Keratinocyte (primary cell): Measurements from ENCODE around the gene FAM186B. TPM values are rescaled to one million over a fixed set of nuclear protein-coding genes. Genes with fewer than 3 reads are reported as not detected.

Experiments used
- DNase-seq: peaks from one replicate; pipeline ENCODE4 v3.0.0-alpha.2; 2011; ENCODE audit warnings: low read depth, missing footprints, low spot score
- FAIRE-seq: peaks from 2 replicates; lab custom pipeline; 2011; peaks lifted over from hg19 to GRCh38; lab: Jason Lieb, UNC
- H2AFZ ChIP-seq: 2 replicates; pipeline ENCODE4 v1.6.0; 2012; ENCODE audit warnings: low read length, control low read depth, inconsistent platforms; ENCODE audit not compliant: control insufficient read depth
- H3K27ac ChIP-seq: 2 replicates; pipeline ENCODE4 v1.5.1; 2011; ENCODE audit warnings: low read length; ENCODE audit not compliant: control insufficient read depth, insufficient read depth
- H3K27me3 ChIP-seq: 3 replicates; pipeline ENCODE4 v1.6.0; 2011; ENCODE audit warnings: low read length; ENCODE audit not compliant: control insufficient read depth, insufficient read depth; ENCODE audit errors: extremely low read depth
- H3K36me3 ChIP-seq, 2 experiments: 2 replicates in 1 of 2; 3 replicates in 1 of 2; pipeline ENCODE4 v1.5.1; 2011; ENCODE audit warnings: low read length in 2 of 2, mild to moderate bottlenecking in 1 of 2; ENCODE audit not compliant: control insufficient read depth in 2 of 2, insufficient read depth in 2 of 2; ENCODE audit errors: extremely low read depth in 1 of 2
- H3K4me1 ChIP-seq: 3 replicates; pipeline ENCODE4 v1.5.1; 2011; ENCODE audit warnings: low read length; ENCODE audit not compliant: control insufficient read depth, insufficient read depth; ENCODE audit errors: extremely low read depth
- H3K4me2 ChIP-seq: 3 replicates; pipeline ENCODE4 v1.6.0; 2011; ENCODE audit warnings: low read depth, low read length; ENCODE audit not compliant: control insufficient read depth, insufficient read depth; ENCODE audit errors: extremely low read depth
- H3K4me3 ChIP-seq, 3 experiments: fragments of 200-600 bp in 1 of 3; sonication (generic) in 1 of 3; 2 replicates in 2 of 3; 3 replicates in 1 of 3; pipeline ENCODE4 v1.5.1; 2011 to 2016; ENCODE audit warnings: low read length in 3 of 3, mild to moderate bottlenecking in 3 of 3, control low read depth in 2 of 3, inconsistent platforms in 1 of 3, low read depth in 1 of 3, mixed read lengths in 1 of 3, mixed run types in 1 of 3, moderate library complexity in 1 of 3; ENCODE audit not compliant: control insufficient read depth in 2 of 3, insufficient read depth in 2 of 3; ENCODE audit errors: extremely low read depth in 1 of 3
- H3K79me2 ChIP-seq: 2 replicates; pipeline ENCODE4 v1.6.0; 2012; ENCODE audit warnings: low read length; ENCODE audit not compliant: control insufficient read depth, insufficient read depth
- H3K9ac ChIP-seq: 3 replicates; pipeline ENCODE4 v1.6.0; 2011; ENCODE audit warnings: low read length; ENCODE audit not compliant: control insufficient read depth, insufficient read depth; ENCODE audit errors: extremely low read depth
- H3K9me1 ChIP-seq: 3 replicates; pipeline ENCODE4 v1.6.0; 2011; ENCODE audit warnings: low read length; ENCODE audit not compliant: control insufficient read depth, insufficient read depth; ENCODE audit errors: extremely low read depth
- H3K9me3 ChIP-seq: 2 replicates; pipeline ENCODE4 v1.5.1; 2012; ENCODE audit warnings: low read depth, low read length; ENCODE audit not compliant: control insufficient read depth
- H4K20me1 ChIP-seq: 3 replicates; pipeline ENCODE4 v1.6.0; 2011; ENCODE audit warnings: low read length; ENCODE audit not compliant: control insufficient read depth, insufficient read depth; ENCODE audit errors: extremely low read depth
- EZH2 ChIP-seq: IDR thresholded peaks from one replicate; pipeline ENCODE4 v1.6.1; 2012; ENCODE audit warnings: inconsistent platforms, mild to moderate bottlenecking, low read length, moderate library complexity
- dilution Hi-C: fragments of 300-500 bp; cut with MboI; formaldehyde crosslinking; loops from one replicate; pipeline ENCODE4 v1.7.0; 2020; ENCODE audit warnings: low sequenced_read_pairs; ENCODE audit not compliant: extremely low pct_ligation_motif_present
- polyA plus RNA-seq, 5 experiments: library from polyadenylated mRNA; depleted of rRNA in 3 of 5; stranded (reverse) in 3 of 5; stranded (forward) in 1 of 5; unstranded in 1 of 5; fragments of >200 nt; gene quantifications; 1 replicate in 1 of 5; 2 replicates in 3 of 5; 3 replicates in 1 of 5; pipeline versions ENCODE4 v1.2.1 to v1.2.3, GENCODE V29; 2011 to 2012; ENCODE audit warnings: missing spikeins in 2 of 5, low read depth in 1 of 5, low replicate concordance in 1 of 5
- TF ChIP-seq, protein P1 (sequence below), 3 experiments: IDR thresholded peaks in 1 of 3; conservative IDR thresholded peaks in 1 of 3; optimal IDR thresholded peaks in 1 of 3; 2 replicates in 2 of 3; 3 replicates in 1 of 3; pipeline versions ENCODE3 to v1.5.1; 2011; ENCODE audit warnings: low read length in 3 of 3, mild to moderate bottlenecking in 3 of 3, moderate library complexity in 2 of 3, control low read depth in 1 of 3, inconsistent platforms in 1 of 3; ENCODE audit not compliant: insufficient read depth in 2 of 3; ENCODE audit errors: extremely low read depth in 1 of 3

The FAM186B gene
- polyA plus RNA-seq, 1 donor (not counting 4 experiments of a cell fraction or from before 2014, with no cell fraction given), result 0.13 TPM

DNA sequence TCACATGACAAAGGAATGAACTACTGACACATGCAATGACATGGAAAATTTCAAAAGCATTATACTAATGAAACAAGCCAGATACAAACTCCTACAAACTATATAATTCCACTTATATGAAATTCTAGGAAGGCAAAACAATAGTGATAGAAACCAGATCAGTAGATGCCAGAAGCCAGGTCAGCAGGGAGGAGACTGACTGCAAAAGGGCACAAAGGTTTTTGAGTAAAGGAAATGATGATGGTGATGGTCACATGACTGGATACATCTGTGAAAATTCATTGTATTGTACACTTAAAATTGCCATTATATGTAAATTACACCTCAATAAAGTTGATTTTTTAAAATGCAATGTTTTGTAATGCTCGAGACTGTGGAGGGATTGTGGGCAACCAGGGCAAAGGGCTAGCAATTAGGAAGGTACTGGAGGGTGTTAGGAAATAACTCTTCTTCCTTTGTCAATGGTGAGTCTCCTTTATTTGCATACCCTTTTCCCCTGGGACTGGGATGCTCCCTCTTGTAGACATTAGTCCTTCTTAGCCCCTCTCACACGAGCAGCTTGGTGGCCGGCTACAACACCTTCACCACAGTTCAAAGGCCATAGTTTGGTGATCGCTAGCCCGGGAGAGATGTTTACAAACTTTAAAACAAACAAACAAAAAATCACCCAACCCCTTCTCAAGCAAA is 11.2 kb upstream of the FAM186B start:
- Histone ChIP-seq H3K27me3 (no peaks in the 10 kb centered on the region), H3K9me1 (no peaks in the 10 kb centered on the region), H3K27ac (no peak overlapping the region), H2AFZ (no peak overlapping the region), H3K4me1 (peaks cover 12% of the 10 kb centered on the region), H4K20me1 (no peaks in the 10 kb centered on the region), H3K9me3 (no peaks in the 10 kb centered on the region), H3K4me3 (no peak overlapping the region), H3K4me2 (no peak overlapping the region), H3K36me3 (no peaks in the 10 kb centered on the region), H3K79me2 (no peaks in the 10 kb centered on the region), H3K9ac (no peak overlapping the region)
- DNase-seq (no peak), FAIRE-seq (no peak)
- dilution Hi-C loops, result no loop called here
- TF ChIP-seq, protein P1, sequence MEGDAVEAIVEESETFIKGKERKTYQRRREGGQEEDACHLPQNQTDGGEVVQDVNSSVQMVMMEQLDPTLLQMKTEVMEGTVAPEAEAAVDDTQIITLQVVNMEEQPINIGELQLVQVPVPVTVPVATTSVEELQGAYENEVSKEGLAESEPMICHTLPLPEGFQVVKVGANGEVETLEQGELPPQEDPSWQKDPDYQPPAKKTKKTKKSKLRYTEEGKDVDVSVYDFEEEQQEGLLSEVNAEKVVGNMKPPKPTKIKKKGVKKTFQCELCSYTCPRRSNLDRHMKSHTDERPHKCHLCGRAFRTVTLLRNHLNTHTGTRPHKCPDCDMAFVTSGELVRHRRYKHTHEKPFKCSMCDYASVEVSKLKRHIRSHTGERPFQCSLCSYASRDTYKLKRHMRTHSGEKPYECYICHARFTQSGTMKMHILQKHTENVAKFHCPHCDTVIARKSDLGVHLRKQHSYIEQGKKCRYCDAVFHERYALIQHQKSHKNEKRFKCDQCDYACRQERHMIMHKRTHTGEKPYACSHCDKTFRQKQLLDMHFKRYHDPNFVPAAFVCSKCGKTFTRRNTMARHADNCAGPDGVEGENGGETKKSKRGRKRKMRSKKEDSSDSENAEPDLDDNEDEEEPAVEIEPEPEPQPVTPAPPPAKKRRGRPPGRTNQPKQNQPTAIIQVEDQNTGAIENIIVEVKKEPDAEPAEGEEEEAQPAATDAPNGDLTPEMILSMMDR (optimal IDR thresholded peaks at IDR 0.05 in 1 of 3, IDR thresholded peaks at IDR 0.05 in 1 of 3, conservative IDR thresholded peaks at IDR 0.05 in 1 of 3; ENCODE audit: extremely low read depth in 1 of 3, insufficient read depth in 2 of 3, low read length in 3 of 3), result no peak
- no peak for TF ChIP-seq EZH2

DNA sequence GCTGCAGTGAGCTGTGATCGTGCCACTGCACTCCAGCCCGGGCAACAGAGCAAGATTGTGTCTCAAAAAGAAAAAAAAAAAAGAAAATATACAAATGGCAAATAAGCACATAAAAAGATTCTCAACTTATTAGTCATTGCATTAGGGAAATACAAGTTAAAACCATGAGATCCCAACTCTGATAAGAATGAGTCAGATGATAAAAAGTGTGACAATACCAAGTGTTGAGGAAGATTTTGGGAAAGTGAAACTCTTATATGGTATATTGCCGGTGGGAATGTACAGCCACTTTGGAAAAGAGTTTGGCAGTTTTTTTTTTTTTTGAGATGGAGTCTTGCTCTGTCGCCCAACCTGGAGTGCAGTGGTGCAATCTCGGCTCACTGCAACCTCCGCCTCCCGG is 10.3 kb upstream of the FAM186B start:
- no peaks in the 10 kb centered on the region for H3K36me3 ChIP-seq
- no peaks in the 10 kb centered on the region for H4K20me1 ChIP-seq
- H3K4me3 ChIP-seq, result no peak overlapping the region
- peaks cover 5% of the 10 kb centered on the region for H3K4me1 ChIP-seq
- H3K27me3 ChIP-seq, result no peaks in the 10 kb centered on the region
- FAIRE-seq (no peak), DNase-seq (no peak)
- H3K9me1 ChIP-seq, result no peaks in the 10 kb centered on the region
- H3K79me2 ChIP-seq, result no peaks in the 10 kb centered on the region
- no peak for TF ChIP-seq EZH2
- TF ChIP-seq, protein P1 (optimal IDR thresholded peaks at IDR 0.05 in 1 of 3, IDR thresholded peaks at IDR 0.05 in 1 of 3, conservative IDR thresholded peaks at IDR 0.05 in 1 of 3; ENCODE audit: extremely low read depth in 1 of 3, insufficient read depth in 2 of 3, low read length in 3 of 3), result no peak
- H3K4me2 ChIP-seq, result no peak overlapping the region
- H2AFZ ChIP-seq, result no peak overlapping the region
- H3K9ac ChIP-seq, result no peak overlapping the region
- no peak overlapping the region for H3K27ac ChIP-seq
- dilution Hi-C loops, result no loop called here
- no peaks in the 10 kb centered on the region for H3K9me3 ChIP-seq
